ENCODE results near the gene MRGPRD.

MRGPRD gene

GRCh38 chr11:68933605-68934320, 47.0 kb downstream of the MRGPRD start:
- peak; percentile 32 for DNase-seq (ENCODE audit: low spot score)
- TF ChIP-seq, protein P1, sequence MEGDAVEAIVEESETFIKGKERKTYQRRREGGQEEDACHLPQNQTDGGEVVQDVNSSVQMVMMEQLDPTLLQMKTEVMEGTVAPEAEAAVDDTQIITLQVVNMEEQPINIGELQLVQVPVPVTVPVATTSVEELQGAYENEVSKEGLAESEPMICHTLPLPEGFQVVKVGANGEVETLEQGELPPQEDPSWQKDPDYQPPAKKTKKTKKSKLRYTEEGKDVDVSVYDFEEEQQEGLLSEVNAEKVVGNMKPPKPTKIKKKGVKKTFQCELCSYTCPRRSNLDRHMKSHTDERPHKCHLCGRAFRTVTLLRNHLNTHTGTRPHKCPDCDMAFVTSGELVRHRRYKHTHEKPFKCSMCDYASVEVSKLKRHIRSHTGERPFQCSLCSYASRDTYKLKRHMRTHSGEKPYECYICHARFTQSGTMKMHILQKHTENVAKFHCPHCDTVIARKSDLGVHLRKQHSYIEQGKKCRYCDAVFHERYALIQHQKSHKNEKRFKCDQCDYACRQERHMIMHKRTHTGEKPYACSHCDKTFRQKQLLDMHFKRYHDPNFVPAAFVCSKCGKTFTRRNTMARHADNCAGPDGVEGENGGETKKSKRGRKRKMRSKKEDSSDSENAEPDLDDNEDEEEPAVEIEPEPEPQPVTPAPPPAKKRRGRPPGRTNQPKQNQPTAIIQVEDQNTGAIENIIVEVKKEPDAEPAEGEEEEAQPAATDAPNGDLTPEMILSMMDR (IDR thresholded peaks at IDR 0.05; ENCODE audit: borderline replicate concordance, control extremely low read depth, extremely low read depth, insufficient read depth, missing control alignments): no peak
- in situ Hi-C loops (cut with MboI; ENCODE audit: low sequenced_read_pairs, unreplicated experiment): no loop called here

DNA sequence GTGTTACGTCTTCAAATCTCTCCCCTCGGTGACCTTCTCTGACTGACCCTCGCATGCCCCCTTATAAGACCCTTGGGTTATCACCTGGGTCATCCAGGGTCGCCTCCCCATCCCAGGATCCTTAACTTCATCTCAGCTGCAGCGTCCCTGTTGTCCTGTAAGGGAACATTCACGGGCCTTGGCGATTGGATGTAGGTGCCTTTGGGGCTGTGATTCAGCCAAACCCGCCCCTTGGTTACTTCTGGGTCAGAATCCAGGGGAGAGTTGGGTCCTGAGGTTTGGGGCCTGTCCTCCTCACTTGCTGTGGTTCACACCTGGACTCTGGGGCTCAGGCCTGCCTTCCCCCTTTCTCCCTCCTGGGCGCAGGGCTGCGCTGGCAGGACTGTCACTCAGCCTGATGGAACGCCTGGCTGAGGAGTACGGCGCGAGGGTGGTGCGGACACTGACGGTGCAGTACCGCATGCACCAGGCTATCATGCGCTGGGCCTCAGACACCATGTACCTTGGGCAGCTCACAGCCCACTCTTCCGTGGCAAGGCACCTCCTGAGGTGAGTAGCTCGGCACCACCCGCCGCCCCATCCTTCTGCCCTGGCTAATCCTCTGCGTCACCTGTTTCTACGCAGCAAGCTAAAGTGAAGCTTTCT, 47.7 kb downstream of the MRGPRD start:
- in situ Hi-C loops (cut with MboI; ENCODE audit: low sequenced_read_pairs, unreplicated experiment): no loop called here
- DNase-seq (ENCODE audit: low spot score): peak; percentile 29
- TF ChIP-seq, protein P1 (IDR thresholded peaks at IDR 0.05; ENCODE audit: borderline replicate concordance, control extremely low read depth, extremely low read depth, insufficient read depth, missing control alignments): no peak

DNA sequence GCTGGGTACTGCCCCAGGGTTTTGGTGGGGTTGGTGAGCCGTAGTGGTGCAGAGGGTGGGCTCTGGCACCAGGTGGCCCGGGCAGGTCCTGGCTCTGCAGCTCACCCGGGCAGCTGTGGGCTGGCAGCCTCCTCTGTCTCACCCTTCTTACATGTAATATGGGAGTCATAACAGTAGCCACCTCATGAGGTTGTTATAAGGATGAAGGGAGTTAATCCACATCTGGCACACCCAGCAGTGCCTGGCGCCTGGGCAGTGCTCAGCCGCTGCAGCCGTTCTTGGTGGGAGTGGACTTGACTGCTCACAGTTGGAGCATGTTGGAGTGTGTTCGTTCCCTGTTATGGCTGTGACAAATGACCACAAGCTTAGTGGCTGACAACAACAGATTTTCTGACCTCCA, 48.4 kb downstream of the MRGPRD start:
- in situ Hi-C loops (cut with MboI; ENCODE audit: low sequenced_read_pairs, unreplicated experiment): no loop called here
- peak; percentile 31 for DNase-seq (ENCODE audit: low spot score)
- TF ChIP-seq, protein P1 (IDR thresholded peaks at IDR 0.05; ENCODE audit: borderline replicate concordance, control extremely low read depth, extremely low read depth, insufficient read depth, missing control alignments): no peak

- no peak for DNase-seq (ENCODE audit: low spot score)
- in situ Hi-C loops (cut with MboI; ENCODE audit: low sequenced_read_pairs, unreplicated experiment): no loop called here
- TF ChIP-seq, protein P1 (IDR thresholded peaks at IDR 0.05; ENCODE audit: borderline replicate concordance, control extremely low read depth, extremely low read depth, insufficient read depth, missing control alignments): no peak
These were observed 48.9 kb downstream of the MRGPRD start for GRCh38 chr11:68931911-68932310.

DNA sequence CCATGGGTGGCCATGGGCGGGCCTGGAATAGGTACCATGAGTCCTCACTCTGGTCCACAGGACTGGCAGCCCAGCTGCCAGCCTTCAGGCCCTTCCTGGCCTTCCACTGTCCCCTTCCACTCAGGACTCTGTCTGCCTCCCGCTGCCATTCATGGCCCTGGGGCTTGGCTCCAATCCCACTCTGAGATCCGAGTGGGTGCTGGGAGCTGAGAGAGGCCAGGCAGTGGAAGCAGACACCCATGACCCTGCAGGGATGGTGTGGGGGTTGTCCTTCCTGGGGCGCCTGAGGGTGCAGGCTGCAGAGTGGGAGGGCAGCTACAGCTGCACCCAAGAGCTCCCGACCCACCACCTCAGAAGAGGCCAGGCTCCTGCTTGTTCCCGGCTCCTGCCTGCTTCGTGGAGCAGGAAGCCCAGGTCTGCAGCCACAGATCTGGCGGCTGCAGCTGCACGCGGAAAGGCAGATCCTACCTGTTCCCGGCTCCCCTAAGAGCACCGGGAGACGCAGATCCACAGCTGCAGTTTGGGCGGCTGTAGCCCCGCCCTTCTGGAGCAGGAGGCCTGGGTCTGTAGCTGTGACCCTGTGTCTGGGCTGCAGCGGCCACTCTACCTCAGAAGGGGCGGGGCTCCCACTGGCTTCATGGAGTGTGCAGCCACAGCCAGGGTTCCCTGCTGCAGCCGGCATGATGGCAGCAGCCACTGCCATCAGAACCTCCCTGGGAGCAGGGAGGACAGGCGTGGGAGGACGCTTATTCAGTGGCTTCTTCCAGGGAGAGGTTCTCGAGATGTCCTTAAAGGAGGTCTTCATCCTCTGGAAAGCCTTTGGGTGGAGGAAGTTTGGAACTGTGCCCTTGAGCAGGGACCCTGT, 49.6 kb downstream of the MRGPRD start:
- in situ Hi-C loops (cut with MboI; ENCODE audit: low sequenced_read_pairs, unreplicated experiment): no loop called here
- DNase-seq (ENCODE audit: low spot score): no peak
- TF ChIP-seq, protein P1 (IDR thresholded peaks at IDR 0.05; ENCODE audit: borderline replicate concordance, control extremely low read depth, extremely low read depth, insufficient read depth, missing control alignments): no peak

Measured in GM13976 (cell line).